A549 (cell line): Measurements from ENCODE around the gene ITGB8. TPM values are rescaled to one million over a fixed set of nuclear protein-coding genes. Genes with fewer than 3 reads are reported as not detected.

ENCODE experiments used
- ATAC-seq, 2 experiments: fragments of 200-7000 bp in 1 of 2; fragments of >200 bp in 1 of 2; cut with Nextera tagmentation in 1 of 2; cut with Tn5 transposase in 1 of 2; 3 replicates each; pipeline versions ENCODE4 v1.8.0 to v1.9.1; 2018 to 2020; ENCODE audit warnings: mild to moderate bottlenecking in 1 of 2, moderate library complexity in 1 of 2
- CTCF ChIA-PET: fragments of 300-600 bp; sonication (Branson Sonifier 250); formaldehyde crosslinking; extraction: SDS; loops from one replicate; lab custom pipeline; 2021; ENCODE audit warnings: antibody characterized with exemption, inconsistent platforms; lab: Yijun Ruan, JAX
- POLR2A ChIA-PET: fragments of 350-600 bp; formaldehyde crosslinking; extraction: SDS; loops from one replicate; lab custom pipeline; 2021; ENCODE audit warnings: antibody characterized with exemption, inconsistent platforms; lab: Yijun Ruan, JAX
- DNase-seq, 2 experiments: peaks; one replicate each; pipeline versions ENCODE4 v3.0.0 to v3.0.0-alpha.2; 2011 to 2016; ENCODE audit warnings: low read depth in 1 of 2, low spot score in 1 of 2
- FAIRE-seq: peaks from 2 replicates; lab custom pipeline; 2011; peaks lifted over from hg19 to GRCh38; lab: Jason Lieb, UNC
- H3K27ac ChIP-seq, 2 experiments: fragments of >200 bp; sonication (Bioruptor Twin); formaldehyde crosslinking; 3 replicates each; pipeline ENCODE4 v1.5.1; 2016 to 2017
- H3K4me1 ChIP-seq: fragments of >200 bp; sonication (Bioruptor Twin); formaldehyde crosslinking; 3 replicates; pipeline ENCODE4 v1.6.1; 2016
- H3K4me2 ChIP-seq: fragments of >200 bp; sonication (Bioruptor Twin); formaldehyde crosslinking; 3 replicates; pipeline ENCODE4 v1.6.1; 2016
- H3K4me3 ChIP-seq: fragments of >200 bp; sonication (Bioruptor Twin); formaldehyde crosslinking; 3 replicates; pipeline ENCODE4 v1.5.1; 2016
- H3K9me3 ChIP-seq: fragments of >200 bp; sonication (Bioruptor Twin); formaldehyde crosslinking; 3 replicates; pipeline ENCODE4 v1.6.1; 2016
- ESRRA ChIP-seq: fragments of 150-350 bp; IDR thresholded peaks from 2 replicates; pipeline ENCODE4 v1.6.1; 2014; ENCODE audit warnings: mild to moderate bottlenecking, low read length, borderline replicate concordance
- FOSL2 ChIP-seq, 2 experiments: fragments of 450-650 bp in 1 of 2; fragments of >200 bp in 1 of 2; sonication (Bioruptor Twin) in 1 of 2; formaldehyde crosslinking; IDR thresholded peaks; 2 replicates each; pipeline versions ENCODE4 v1.5.0 to v1.6.1; 2016 to 2020; ENCODE audit warnings: mild to moderate bottlenecking in 1 of 2, moderate library complexity in 1 of 2
- JUN ChIP-seq, 2 experiments: fragments of >200 bp; sonication (Bioruptor Twin); formaldehyde crosslinking; IDR thresholded peaks; 2 replicates in 1 of 2; 3 replicates in 1 of 2; pipeline ENCODE4 v1.6.1; 2016 to 2017
- KDM1A ChIP-seq: fragments of 200-600 bp; sonication (generic); IDR thresholded peaks from 2 replicates; pipeline ENCODE4 v1.6.1; 2016; ENCODE audit warnings: low read depth, mild to moderate bottlenecking
- KDM5A ChIP-seq: fragments of 200-600 bp; sonication (generic); IDR thresholded peaks from 2 replicates; pipeline ENCODE4 v1.6.1; 2016; ENCODE audit warnings: antibody characterized with exemption, mild to moderate bottlenecking
- MAZ ChIP-seq: fragments of 150-350 bp; IDR thresholded peaks from 2 replicates; pipeline ENCODE4 v1.6.1; 2014; ENCODE audit warnings: antibody characterized with exemption, low read depth, low read length, borderline replicate concordance
- NFE2L2 ChIP-seq: fragments of 150-350 bp; conservative IDR thresholded peaks from 2 replicates; pipeline ENCODE4 v1.6.1; 2014; ENCODE audit warnings: low read length
- POLR2AphosphoS2 ChIP-seq: conservative IDR thresholded peaks from 2 replicates; pipeline ENCODE4 v1.6.1; 2012; ENCODE audit warnings: low read length, improper control_type of control experiment, inconsistent platforms
- WGBS: methylation state at CpG from one replicate; pipeline ENCODE4 v1.1.6; 2017; ENCODE audit errors: missing lambda C conversion rate; 5-methylcytosine and 5-hydroxymethylcytosine counted together
- polyA plus RNA-seq, 4 experiments: library from polyadenylated mRNA; depleted of rRNA in 3 of 4; stranded (reverse); fragments of >200 nt; fragmentation: RNase III in 1 of 4; extraction: RNeasy Plus Mini Kit Qiagen cat#74134 plus additional on column Dnase treatment in 1 of 4; gene quantifications; 2 replicates in 3 of 4; 3 replicates in 1 of 4; pipeline ENCODE4 v1.2.3, GENCODE V29; 2011 to 2017
- TF ChIP-seq, protein P1 (sequence below): IDR thresholded peaks from 2 replicates; pipeline ENCODE4 v1.6.1; 2012; ENCODE audit warnings: low read depth, borderline replicate concordance
- TF ChIP-seq, protein P2 (sequence below): fragments of 200-600 bp; sonication (generic); IDR thresholded peaks from 2 replicates; pipeline ENCODE4 v1.6.1; 2016; ENCODE audit warnings: antibody characterized with exemption, mild to moderate bottlenecking, moderate library complexity
- TF ChIP-seq, protein P3 (sequence below): fragments of >200 bp; sonication (Bioruptor Twin); formaldehyde crosslinking; IDR thresholded peaks from 3 replicates; pipeline ENCODE4 v1.5.1; 2016

The ITGB8 gene
- polyA plus RNA-seq, 2 of the 4 experiments (the other 2 are of a cell fraction): 0.39 to 0.67 TPM

DNA sequence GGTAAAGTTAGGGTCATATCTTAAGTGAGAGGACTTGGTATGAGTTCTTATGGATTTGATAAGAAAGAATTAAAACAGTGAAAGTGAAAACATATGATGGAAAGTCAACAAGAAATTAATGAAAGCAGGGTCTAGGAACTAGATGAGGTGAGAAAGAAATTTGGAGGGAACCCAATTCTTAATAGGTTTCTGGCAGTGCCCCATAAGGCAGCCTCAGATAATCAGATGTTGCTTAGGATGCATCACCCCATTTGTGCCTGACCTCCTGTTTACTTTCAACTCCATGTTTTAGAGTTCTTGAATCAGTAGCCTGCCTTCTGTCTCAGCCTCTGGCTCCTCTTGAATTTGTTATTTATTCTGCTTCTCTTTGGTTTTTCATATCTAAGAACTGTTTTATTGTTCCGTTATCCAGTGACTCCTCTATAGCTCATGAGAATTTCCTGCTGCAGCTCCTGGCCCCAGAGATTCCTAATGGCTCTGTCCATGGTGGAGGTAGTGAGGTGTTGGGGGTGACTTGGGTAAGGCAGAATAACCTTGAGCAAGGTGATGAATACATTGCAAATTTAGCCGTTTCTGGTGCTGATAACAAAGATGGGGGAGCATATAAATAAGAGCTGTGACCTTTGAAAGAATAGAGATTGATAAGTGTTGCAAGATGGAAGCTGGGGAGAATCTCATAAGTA is 17.6 kb downstream of the ITGB8 start:
- WGBS: 48% methylated on average over 2 of the region's 2 CpGs
- Histone ChIP-seq H3K4me3 (no peak overlapping the region), H3K4me2 (no peak overlapping the region), H3K4me1 (peaks cover 28% of the 10 kb centered on the region), H3K9me3 (no peaks in the 10 kb centered on the region), H3K27ac (no peak overlapping the region)
- POLR2A ChIA-PET: no interaction called here
- TF ChIP-seq ESRRA: no peak
- no peak for TF ChIP-seq POLR2AphosphoS2
- TF ChIP-seq MAZ: no peak
- TF ChIP-seq, protein P1, sequence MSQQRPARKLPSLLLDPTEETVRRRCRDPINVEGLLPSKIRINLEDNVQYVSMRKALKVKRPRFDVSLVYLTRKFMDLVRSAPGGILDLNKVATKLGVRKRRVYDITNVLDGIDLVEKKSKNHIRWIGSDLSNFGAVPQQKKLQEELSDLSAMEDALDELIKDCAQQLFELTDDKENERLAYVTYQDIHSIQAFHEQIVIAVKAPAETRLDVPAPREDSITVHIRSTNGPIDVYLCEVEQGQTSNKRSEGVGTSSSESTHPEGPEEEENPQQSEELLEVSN: no peak
- TF ChIP-seq, protein P2, sequence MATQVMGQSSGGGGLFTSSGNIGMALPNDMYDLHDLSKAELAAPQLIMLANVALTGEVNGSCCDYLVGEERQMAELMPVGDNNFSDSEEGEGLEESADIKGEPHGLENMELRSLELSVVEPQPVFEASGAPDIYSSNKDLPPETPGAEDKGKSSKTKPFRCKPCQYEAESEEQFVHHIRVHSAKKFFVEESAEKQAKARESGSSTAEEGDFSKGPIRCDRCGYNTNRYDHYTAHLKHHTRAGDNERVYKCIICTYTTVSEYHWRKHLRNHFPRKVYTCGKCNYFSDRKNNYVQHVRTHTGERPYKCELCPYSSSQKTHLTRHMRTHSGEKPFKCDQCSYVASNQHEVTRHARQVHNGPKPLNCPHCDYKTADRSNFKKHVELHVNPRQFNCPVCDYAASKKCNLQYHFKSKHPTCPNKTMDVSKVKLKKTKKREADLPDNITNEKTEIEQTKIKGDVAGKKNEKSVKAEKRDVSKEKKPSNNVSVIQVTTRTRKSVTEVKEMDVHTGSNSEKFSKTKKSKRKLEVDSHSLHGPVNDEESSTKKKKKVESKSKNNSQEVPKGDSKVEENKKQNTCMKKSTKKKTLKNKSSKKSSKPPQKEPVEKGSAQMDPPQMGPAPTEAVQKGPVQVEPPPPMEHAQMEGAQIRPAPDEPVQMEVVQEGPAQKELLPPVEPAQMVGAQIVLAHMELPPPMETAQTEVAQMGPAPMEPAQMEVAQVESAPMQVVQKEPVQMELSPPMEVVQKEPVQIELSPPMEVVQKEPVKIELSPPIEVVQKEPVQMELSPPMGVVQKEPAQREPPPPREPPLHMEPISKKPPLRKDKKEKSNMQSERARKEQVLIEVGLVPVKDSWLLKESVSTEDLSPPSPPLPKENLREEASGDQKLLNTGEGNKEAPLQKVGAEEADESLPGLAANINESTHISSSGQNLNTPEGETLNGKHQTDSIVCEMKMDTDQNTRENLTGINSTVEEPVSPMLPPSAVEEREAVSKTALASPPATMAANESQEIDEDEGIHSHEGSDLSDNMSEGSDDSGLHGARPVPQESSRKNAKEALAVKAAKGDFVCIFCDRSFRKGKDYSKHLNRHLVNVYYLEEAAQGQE: 0 out of 2 replicates have a peak, but pooled peaks have one; percentile 52
- TF ChIP-seq KDM1A: no peak
- TF ChIP-seq NFE2L2: no peak
- no peak for TF ChIP-seq JUN (IDR thresholded peaks at IDR 0.05)
- ATAC-seq: no peak
- no peak for DNase-seq
- CTCF ChIA-PET: no interaction called here
- no peak for FAIRE-seq

DNA sequence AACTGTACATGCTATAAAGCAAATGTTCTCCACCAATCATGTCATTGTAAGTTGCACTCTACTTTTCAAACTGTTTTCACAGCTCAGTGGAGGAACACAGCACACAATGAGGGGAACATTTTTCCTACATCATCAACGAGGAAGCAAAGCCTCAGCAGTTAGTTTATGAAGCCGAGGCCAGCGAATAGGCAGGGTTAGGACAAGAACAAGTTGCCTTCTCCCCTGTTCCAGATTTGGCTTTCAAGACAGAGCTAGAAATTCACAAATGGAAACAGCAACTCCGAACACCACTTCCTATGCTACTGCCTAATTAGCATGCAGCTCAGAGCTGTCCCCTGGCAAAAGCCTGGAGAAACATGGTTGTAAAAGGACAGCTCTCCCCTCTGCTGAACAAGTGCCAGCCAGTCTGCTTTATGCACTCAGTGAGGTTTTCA is 19.8 kb downstream of the ITGB8 start:
- no peak overlapping the region for H3K4me3 ChIP-seq
- no peak for ATAC-seq
- H3K4me2 ChIP-seq: 0 out of 3 replicates have a peak overlapping the region, but pooled peaks have one; percentile 71
- TF ChIP-seq, protein P2: no peak
- TF ChIP-seq FOSL2 (IDR thresholded peaks at IDR 0.05): no peak
- no peak for TF ChIP-seq FOSL2 (CRISPR knock-in tag; IDR thresholded peaks at IDR 0.05)
- TF ChIP-seq, protein P3, sequence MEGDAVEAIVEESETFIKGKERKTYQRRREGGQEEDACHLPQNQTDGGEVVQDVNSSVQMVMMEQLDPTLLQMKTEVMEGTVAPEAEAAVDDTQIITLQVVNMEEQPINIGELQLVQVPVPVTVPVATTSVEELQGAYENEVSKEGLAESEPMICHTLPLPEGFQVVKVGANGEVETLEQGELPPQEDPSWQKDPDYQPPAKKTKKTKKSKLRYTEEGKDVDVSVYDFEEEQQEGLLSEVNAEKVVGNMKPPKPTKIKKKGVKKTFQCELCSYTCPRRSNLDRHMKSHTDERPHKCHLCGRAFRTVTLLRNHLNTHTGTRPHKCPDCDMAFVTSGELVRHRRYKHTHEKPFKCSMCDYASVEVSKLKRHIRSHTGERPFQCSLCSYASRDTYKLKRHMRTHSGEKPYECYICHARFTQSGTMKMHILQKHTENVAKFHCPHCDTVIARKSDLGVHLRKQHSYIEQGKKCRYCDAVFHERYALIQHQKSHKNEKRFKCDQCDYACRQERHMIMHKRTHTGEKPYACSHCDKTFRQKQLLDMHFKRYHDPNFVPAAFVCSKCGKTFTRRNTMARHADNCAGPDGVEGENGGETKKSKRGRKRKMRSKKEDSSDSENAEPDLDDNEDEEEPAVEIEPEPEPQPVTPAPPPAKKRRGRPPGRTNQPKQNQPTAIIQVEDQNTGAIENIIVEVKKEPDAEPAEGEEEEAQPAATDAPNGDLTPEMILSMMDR: no peak
- TF ChIP-seq KDM5A: no peak
- TF ChIP-seq, all 56 proteins: peak for 0
- 84% methylated on average over 4 of the region's 4 CpGs for WGBS
- H3K9me3 ChIP-seq: no peaks in the 10 kb centered on the region
- H3K27ac ChIP-seq: peak overlapping the region; percentile 2 to 70; a peak in 3 of 6 replicates
- H3K4me1 ChIP-seq: peaks cover 30% of the 10 kb centered on the region
- DNase-seq: no peak
- FAIRE-seq: no peak
- ChIA-PET POLR2A (no interaction called here), CTCF (no interaction called here)
